Measurements from ENCODE around the gene SERPINA6. TPM values are rescaled to one million over a fixed set of nuclear protein-coding genes. Genes with fewer than 3 reads are reported as not detected.

Gene SERPINA6
- total and polyA plus RNA-seq, 8 donors: 0.19 TPM; not detected in 7

GRCh38 chr14:94291906-94292525 is 31.1 kb downstream of the SERPINA6 start:
- H3K4me1 ChIP-seq: no peaks in the 10 kb centered on the region
- peaks cover 0 to 6% (median 0%) of the 10 kb centered on the region in 3 donors for H3K27me3 ChIP-seq
- WGBS, 5 donors: 76 to 83% (median 81%) methylated on average over 15 of the region's 15 CpGs
- H3K27ac ChIP-seq: no peak overlapping the region
- TF ChIP-seq EP300 (IDR thresholded peaks at IDR 0.05): no peak
- TF ChIP-seq POLR2AphosphoS5 (IDR thresholded peaks at IDR 0.05): no peak
- TF ChIP-seq POLR2A (IDR thresholded peaks at IDR 0.05): no peak
- TF ChIP-seq CTCF (IDR thresholded peaks at IDR 0.05): no peak
- H3K4me3 ChIP-seq: no peak overlapping the region
- no peak for DNase-seq
- no peaks in the 10 kb centered on the region for H3K36me3 ChIP-seq
- intact Hi-C loops (cut with DNase I; ENCODE audit: low total_unique reads): no loop called here
- H3K9me3 ChIP-seq: no peaks in the 10 kb centered on the region

DNA sequence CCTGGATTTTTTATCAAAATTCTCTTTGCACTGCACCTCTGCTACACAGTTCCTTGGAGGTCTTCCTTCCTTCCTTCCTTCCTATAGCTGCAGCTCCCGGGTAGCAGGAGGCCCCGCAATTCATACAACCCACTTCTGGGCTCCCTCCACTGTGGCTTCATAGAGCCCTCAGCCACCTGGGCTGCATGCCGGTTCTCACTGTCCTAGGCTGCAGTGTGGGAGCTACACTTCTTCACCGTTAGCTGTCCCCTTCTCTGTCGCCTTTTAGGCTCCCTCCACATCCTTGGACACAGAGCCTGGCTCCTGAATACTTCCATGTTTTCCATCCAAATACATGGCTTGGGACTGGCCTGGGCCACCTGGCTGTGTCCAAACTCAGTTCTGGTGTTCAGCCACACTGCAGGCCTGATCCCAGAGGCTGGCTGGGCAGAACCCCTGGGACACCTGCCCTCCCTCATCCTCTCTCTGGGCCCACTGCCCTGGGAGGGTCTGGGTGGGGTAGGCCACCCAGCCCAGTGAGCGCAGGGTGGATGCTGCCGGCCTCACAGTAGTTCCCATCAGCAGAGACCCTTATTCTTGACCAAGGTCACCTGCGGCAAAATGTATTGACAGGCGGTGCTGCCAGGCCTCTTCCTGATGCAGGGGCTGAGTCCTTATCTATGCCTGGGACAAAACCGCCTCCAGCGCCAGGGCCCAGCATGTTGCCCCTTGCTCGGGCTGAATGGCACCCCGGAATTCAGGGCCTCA is 31.8 kb downstream of the SERPINA6 start:
- H3K27ac ChIP-seq: no peak overlapping the region
- no peak for DNase-seq
- WGBS, 5 donors: 83 to 89% (median 87%) methylated on average over 7 to 13 of the region's 13 CpGs
- no peak for TF ChIP-seq POLR2A (IDR thresholded peaks at IDR 0.05)
- TF ChIP-seq CTCF (IDR thresholded peaks at IDR 0.05): no peak
- TF ChIP-seq POLR2AphosphoS5 (IDR thresholded peaks at IDR 0.05): no peak
- TF ChIP-seq EP300 (IDR thresholded peaks at IDR 0.05): no peak
- no peaks in the 10 kb centered on the region for H3K36me3 ChIP-seq
- no peaks in the 10 kb centered on the region for H3K4me1 ChIP-seq
- no peak overlapping the region for H3K4me3 ChIP-seq
- intact Hi-C loops (cut with DNase I; ENCODE audit: low total_unique reads): no loop called here
- H3K9me3 ChIP-seq: no peaks in the 10 kb centered on the region
- H3K27me3 ChIP-seq: peaks cover 0 to 6% (median 0%) of the 10 kb centered on the region in 3 donors

- Histone ChIP-seq H3K36me3 (no peaks in the 10 kb centered on the region), H3K4me1 (no peaks in the 10 kb centered on the region), H3K9me3 (no peaks in the 10 kb centered on the region), H3K27me3 (peaks cover 0 to 2% (median 0%) of the 10 kb centered on the region in 3 donors), H3K27ac (no peak overlapping the region), H3K4me3 (no peak overlapping the region)
- DNase-seq: no peak
- intact Hi-C loops (cut with DNase I; ENCODE audit: low total_unique reads): no loop called here
- no peak for TF ChIP-seq CTCF (IDR thresholded peaks at IDR 0.05)
- TF ChIP-seq POLR2AphosphoS5 (IDR thresholded peaks at IDR 0.05): no peak
- no peak for TF ChIP-seq POLR2A (IDR thresholded peaks at IDR 0.05)
- no peak for TF ChIP-seq EP300 (IDR thresholded peaks at IDR 0.05)
- 72 to 90% (median 80%) methylated on average over 7 to 8 of the region's 8 CpGs for WGBS, 5 donors
Measured at GRCh38 chr14:94290197-94290596, 32.9 kb downstream of the SERPINA6 start.

GRCh38 chr14:94288610-94289465 is 34.3 kb downstream of the SERPINA6 start:
- intact Hi-C loops (cut with DNase I; ENCODE audit: low total_unique reads): no loop called here
- no peaks in the 10 kb centered on the region for H3K36me3 ChIP-seq
- H3K27me3 ChIP-seq: no peaks in the 10 kb centered on the region
- no peak overlapping the region for H3K4me3 ChIP-seq
- no peaks in the 10 kb centered on the region for H3K4me1 ChIP-seq
- DNase-seq: no peak
- TF ChIP-seq POLR2AphosphoS5 (IDR thresholded peaks at IDR 0.05) (no peak), POLR2A (IDR thresholded peaks at IDR 0.05) (no peak), CTCF (IDR thresholded peaks at IDR 0.05) (no peak), EP300 (IDR thresholded peaks at IDR 0.05) (no peak)
- H3K9me3 ChIP-seq: no peaks in the 10 kb centered on the region
- WGBS, 5 donors: 54 to 69% (median 63%) methylated on average over 14 of the region's 14 CpGs
- no peak overlapping the region for H3K27ac ChIP-seq

Measured in stomach (tissue), 9 donors.